GM23338 (cell line): ENCODE measurements around the gene SHANK1. TPM values are rescaled to one million over a fixed set of nuclear protein-coding genes. Genes with fewer than 3 reads are reported as not detected.

Experiments
- ATAC-seq: fragments of 200-7000 bp; cut with Tn5 transposase; 3 replicates; pipeline ENCODE4 v1.9.1; 2020
- DNase-seq: peaks from one replicate; pipeline ENCODE4 v3.0.0-alpha.2; 2015; ENCODE audit warnings: low spot score
- H2AFZ ChIP-seq: fragments of 200-600 bp; sonication (generic); 2 replicates; pipeline ENCODE4 v1.8.0; 2016; ENCODE audit warnings: antibody characterized with exemption, mild to moderate bottlenecking, moderate library complexity
- H3F3A ChIP-seq: fragments of 200-600 bp; sonication (generic); replicated peaks from 2 replicates; pipeline ENCODE4 v1.8.0; 2017; ENCODE audit warnings: antibody characterized with exemption, mixed run types, low read depth
- H3K27ac ChIP-seq: fragments of 200-600 bp; sonication (generic); 2 replicates; pipeline ENCODE4 v1.6.1; 2016; ENCODE audit warnings: low read depth
- H3K27me3 ChIP-seq: fragments of 200-600 bp; sonication (generic); 2 replicates; pipeline ENCODE4 v1.8.0; 2016; ENCODE audit warnings: mild to moderate bottlenecking, mixed run types, moderate library complexity; ENCODE audit not compliant: insufficient read depth
- H3K36me3 ChIP-seq: fragments of 200-600 bp; sonication (generic); 2 replicates; pipeline ENCODE4 v1.8.0; 2016; ENCODE audit warnings: mild to moderate bottlenecking; ENCODE audit not compliant: insufficient read depth
- H3K4me1 ChIP-seq: fragments of 200-600 bp; sonication (generic); 2 replicates; pipeline ENCODE4 v1.8.0; 2016; ENCODE audit warnings: mild to moderate bottlenecking, moderate library complexity; ENCODE audit not compliant: insufficient read depth
- H3K4me2 ChIP-seq: fragments of 200-600 bp; sonication (generic); 2 replicates; pipeline ENCODE4 v1.7.1; 2017; ENCODE audit warnings: mixed run types
- H3K4me3 ChIP-seq: fragments of 200-600 bp; sonication (generic); 2 replicates; pipeline ENCODE4 v1.6.1; 2016; ENCODE audit warnings: mixed run types
- H3K79me2 ChIP-seq: fragments of 200-600 bp; sonication (generic); replicated peaks from 2 replicates; pipeline ENCODE4 v1.8.0; 2017; ENCODE audit warnings: mild to moderate bottlenecking; ENCODE audit not compliant: insufficient read depth
- H3K9me2 ChIP-seq: fragments of 200-600 bp; sonication (generic); 2 replicates; pipeline ENCODE4 v1.8.0; 2017; ENCODE audit not compliant: insufficient read depth
- H4K20me1 ChIP-seq: fragments of 200-600 bp; sonication (generic); replicated peaks from 2 replicates; pipeline ENCODE4 v1.8.0; 2017; ENCODE audit warnings: mild to moderate bottlenecking; ENCODE audit not compliant: insufficient read depth
- H3K27ac Mint-ChIP-seq: 2 replicates; pipeline ENCODE4 v1.8.0; 2020; ENCODE audit warnings: inconsistent platforms, mild to moderate bottlenecking, moderate library complexity, mixed read lengths
- H3K27me3 Mint-ChIP-seq: 3 replicates; pipeline ENCODE4 v1.8.0; 2022; ENCODE audit warnings: low read depth, mild to moderate bottlenecking, moderate library complexity, mixed read lengths, inconsistent platforms; ENCODE audit not compliant: insufficient read depth, poor library complexity
- H3K36me3 Mint-ChIP-seq: 3 replicates; pipeline ENCODE4 v1.8.0; 2021; ENCODE audit warnings: low read depth, mild to moderate bottlenecking, inconsistent platforms, moderate library complexity, mixed read lengths
- H3K4me1 Mint-ChIP-seq: 3 replicates; pipeline ENCODE4 v1.8.0; 2020; ENCODE audit warnings: mild to moderate bottlenecking, inconsistent platforms, mixed read lengths
- H3K4me3 Mint-ChIP-seq: 3 replicates; pipeline ENCODE4 v1.8.0; 2021; ENCODE audit warnings: moderate library complexity, mild to moderate bottlenecking, inconsistent platforms, mixed read lengths
- H3K9me3 Mint-ChIP-seq: 3 replicates; pipeline ENCODE4 v1.8.0; 2020; ENCODE audit warnings: moderate library complexity, mild to moderate bottlenecking, inconsistent platforms, mixed read lengths
- CREB1 ChIP-seq: fragments of 250-450 bp; sonication (Bioruptor Pico); IDR thresholded peaks from 2 replicates; pipeline ENCODE4 v1.5.0; 2020; ENCODE audit warnings: low read depth, mild to moderate bottlenecking, moderate library complexity
- CTCF ChIP-seq, 2 experiments: fragments of 200-600 bp in 1 of 2; sonication (generic) in 1 of 2; conservative IDR thresholded peaks; 2 replicates each; pipeline versions ENCODE4 v1.5.1 to v1.6.1; 2016 to 2017; ENCODE audit warnings: antibody characterized with exemption in 2 of 2, low read depth in 2 of 2, mild to moderate bottlenecking in 2 of 2, moderate library complexity in 1 of 2
- EZH2 ChIP-seq: fragments of 200-600 bp; sonication (generic); IDR thresholded peaks from one replicate; pipeline ENCODE4 v1.8.0; 2017; ENCODE audit warnings: antibody characterized with exemption, mild to moderate bottlenecking, low read depth; ENCODE audit not compliant: unreplicated experiment
- EZH2phosphoT487 ChIP-seq: fragments of 200-600 bp; sonication (generic); IDR thresholded peaks from one replicate; pipeline ENCODE4 v1.8.1; 2018; ENCODE audit warnings: antibody characterized with exemption; ENCODE audit not compliant: unreplicated experiment
- JUNB ChIP-seq: IDR thresholded peaks from one replicate; pipeline ENCODE4 v1.6.1; 2016; ENCODE audit warnings: antibody characterized with exemption; ENCODE audit not compliant: unreplicated experiment
- NANOG ChIP-seq: IDR thresholded peaks from 2 replicates; pipeline ENCODE4 v1.6.1; 2016; ENCODE audit warnings: antibody characterized with exemption, borderline replicate concordance
- POLR2AphosphoS5 ChIP-seq: IDR thresholded peaks from 2 replicates; pipeline ENCODE4 v1.6.1; 2016; ENCODE audit warnings: antibody characterized with exemption, low read depth
- ZNF462 ChIP-seq: fragments of 250-450 bp; sonication (Bioruptor Pico); IDR thresholded peaks from 2 replicates; pipeline ENCODE4 v1.5.0; 2020; ENCODE audit warnings: mild to moderate bottlenecking, moderate library complexity
- polyA plus RNA-seq: library from polyadenylated mRNA; unstranded; fragments of >200 nt; fragmentation: Nextera tagmentation; extraction: Ambion mirVana; gene quantifications from 2 replicates; pipeline ENCODE4 v1.2.1, GENCODE V29; 2016
- total RNA-seq: library from RNA; depleted of rRNA; stranded (reverse); fragments of >200 nt; shearing (Covaris generic); gene quantifications from 2 replicates; pipeline ENCODE4 v1.2.3, GENCODE V29; 2014

Gene SHANK1
- total and polyA plus RNA-seq, 2 experiments from 2014 or later = 0.23 to 4.1 TPM

GRCh38 chr19:50711805-50712204 lies 7.8 kb downstream of the SHANK1 start (continued):
- no peak for TF ChIP-seq ZNF462 (CRISPR knock-in tag)
- TF ChIP-seq NANOG = no peak

GRCh38 chr19:50711196-50711595 lies 8.4 kb downstream of the SHANK1 start:
- H3K4me1 ChIP-seq = no peaks in the 10 kb centered on the region
- no peaks in the 10 kb centered on the region; the same call in 1 of the 2 replicates for H4K20me1 ChIP-seq
- Mint-ChIP-seq H3K36me3 (peaks cover 56% of the 10 kb centered on the region), H3K9me3 (peaks cover 99% of the 10 kb centered on the region), H3K27ac (no peak overlapping the region), H3K4me3 (no peak overlapping the region), H3K27me3 (peaks cover 14% of the 10 kb centered on the region), H3K4me1 (no peaks in the 10 kb centered on the region)
- no peaks in the 10 kb centered on the region for H3K36me3 ChIP-seq
- H3K9me2 ChIP-seq = no peaks in the 10 kb centered on the region
- H3K27me3 ChIP-seq = no peaks in the 10 kb centered on the region
- H3K79me2 ChIP-seq = no peaks in the 10 kb centered on the region
- ATAC-seq (no peak), DNase-seq (no peak)
- no peak overlapping the region for H2AFZ ChIP-seq
- H3K27ac ChIP-seq = no peak overlapping the region
- H3F3A ChIP-seq = no peaks in the 10 kb centered on the region
- H3K4me2 ChIP-seq = no peak overlapping the region
- H3K4me3 ChIP-seq = no peak overlapping the region
- no peak for TF ChIP-seq JUNB
- no peak for TF ChIP-seq CREB1 (CRISPR knock-in tag)
- no peak for TF ChIP-seq POLR2AphosphoS5
- TF ChIP-seq CTCF (conservative IDR thresholded peaks at IDR 0.05; ENCODE audit: low read depth in 2 of 2) = no peak
- no peak for TF ChIP-seq EZH2
- TF ChIP-seq ZNF462 (CRISPR knock-in tag) = no peak
- no peak for TF ChIP-seq EZH2phosphoT487
